GM18498 (cell line): ENCODE measurements around the gene TIPIN.
"Not testable (repeated sequence)": the region's sequence is repeated elsewhere in the genome, so short reads cannot be mapped to it uniquely, and the experiment has no call there.

ENCODE experiments used
- ATAC-seq: cut with Tn5 transposase; IDR thresholded peaks from one replicate; pipeline ENCODE4 v1.9.1; 2021; ENCODE audit warnings: mild to moderate bottlenecking, moderate library complexity; ENCODE audit not compliant: unreplicated experiment

The TIPIN gene, protein sequence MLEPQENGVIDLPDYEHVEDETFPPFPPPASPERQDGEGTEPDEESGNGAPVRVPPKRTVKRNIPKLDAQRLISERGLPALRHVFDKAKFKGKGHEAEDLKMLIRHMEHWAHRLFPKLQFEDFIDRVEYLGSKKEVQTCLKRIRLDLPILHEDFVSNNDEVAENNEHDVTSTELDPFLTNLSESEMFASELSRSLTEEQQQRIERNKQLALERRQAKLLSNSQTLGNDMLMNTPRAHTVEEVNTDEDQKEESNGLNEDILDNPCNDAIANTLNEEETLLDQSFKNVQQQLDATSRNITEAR

GRCh38 chr15:66356359-66357236 lies at the start of gene TIPIN:
TIPIN (minus strand) TSS chr15:66356685; CDS start chr15:66352947, 3,738 bp downstream.
- peak; percentile 91 for ATAC-seq

DNA sequence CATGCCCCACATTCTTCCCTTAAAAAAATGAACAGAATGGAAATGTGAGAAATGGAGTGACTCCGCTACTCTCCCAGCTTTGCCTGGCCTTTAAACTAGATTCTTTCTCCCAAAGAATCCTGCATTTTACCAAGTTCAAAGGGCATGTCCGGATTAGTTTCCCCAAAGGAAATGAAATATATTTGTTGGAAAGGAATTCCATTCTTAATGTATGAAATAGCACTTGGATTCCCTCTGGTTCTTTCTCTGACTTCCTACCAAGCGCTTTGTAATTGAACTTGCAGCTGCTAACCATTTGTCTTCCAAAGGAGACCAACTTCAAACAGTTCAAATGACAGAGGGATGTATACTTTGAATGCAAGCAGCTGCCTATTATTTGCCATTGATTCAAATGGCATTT lies 49.1 kb upstream of the TIPIN start:
- no peak for ATAC-seq

GRCh38 chr15:66405007-66405406 lies 48.5 kb upstream of the TIPIN start:
- no peak for ATAC-seq

DNA sequence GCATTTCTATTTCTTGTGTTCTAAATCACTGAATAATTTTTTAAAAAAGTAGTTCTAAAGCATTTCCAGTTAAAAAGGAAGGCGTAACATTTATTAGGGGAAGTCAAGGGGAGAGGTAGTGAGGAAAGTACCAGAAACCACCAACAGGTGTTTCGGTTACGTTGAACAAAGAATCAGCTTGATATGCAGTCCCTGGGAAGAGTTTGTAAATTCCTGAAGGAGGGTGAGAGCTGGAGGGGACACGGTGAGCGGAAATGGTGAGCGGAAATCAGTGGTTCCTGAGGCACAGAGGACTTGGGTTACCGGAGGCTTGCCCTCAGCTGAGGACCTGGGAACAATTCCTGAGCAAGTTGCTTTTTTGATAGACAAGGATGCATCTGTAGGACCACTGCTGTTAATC lies 48.0 kb upstream of the TIPIN start:
- no peak for ATAC-seq

- no peak for ATAC-seq
Observed at GRCh38 chr15:66404122-66404521, 47.6 kb upstream of the TIPIN start.

GRCh38 chr15:66403323-66403722 lies 46.8 kb upstream of the TIPIN start:
- ATAC-seq, result no peak

DNA sequence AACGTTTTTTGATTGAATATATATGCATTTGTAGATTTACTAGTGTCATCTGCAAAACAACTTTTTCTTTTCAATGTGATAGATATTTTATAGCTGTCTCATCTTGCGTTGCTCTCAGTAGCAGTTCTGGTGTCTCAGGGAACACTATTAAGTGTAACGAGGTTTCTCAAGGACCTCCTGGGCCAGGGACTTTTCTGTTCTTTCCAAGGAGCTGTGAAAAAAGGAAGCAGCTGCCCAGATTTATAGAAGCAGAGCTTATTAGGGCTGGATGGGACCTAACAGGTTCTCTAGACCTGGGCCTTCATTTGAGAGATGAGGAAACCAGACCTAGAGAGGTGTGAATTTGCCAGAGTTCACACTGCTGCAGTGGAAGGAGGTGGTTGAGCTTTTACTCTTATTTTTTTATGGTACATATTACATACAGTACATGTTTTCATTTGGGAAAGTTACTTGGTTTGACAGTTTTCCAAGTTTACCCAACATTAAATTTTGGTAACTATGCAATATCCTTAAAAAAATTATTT lies 46.3 kb upstream of the TIPIN start:
- ATAC-seq, result no peak

DNA sequence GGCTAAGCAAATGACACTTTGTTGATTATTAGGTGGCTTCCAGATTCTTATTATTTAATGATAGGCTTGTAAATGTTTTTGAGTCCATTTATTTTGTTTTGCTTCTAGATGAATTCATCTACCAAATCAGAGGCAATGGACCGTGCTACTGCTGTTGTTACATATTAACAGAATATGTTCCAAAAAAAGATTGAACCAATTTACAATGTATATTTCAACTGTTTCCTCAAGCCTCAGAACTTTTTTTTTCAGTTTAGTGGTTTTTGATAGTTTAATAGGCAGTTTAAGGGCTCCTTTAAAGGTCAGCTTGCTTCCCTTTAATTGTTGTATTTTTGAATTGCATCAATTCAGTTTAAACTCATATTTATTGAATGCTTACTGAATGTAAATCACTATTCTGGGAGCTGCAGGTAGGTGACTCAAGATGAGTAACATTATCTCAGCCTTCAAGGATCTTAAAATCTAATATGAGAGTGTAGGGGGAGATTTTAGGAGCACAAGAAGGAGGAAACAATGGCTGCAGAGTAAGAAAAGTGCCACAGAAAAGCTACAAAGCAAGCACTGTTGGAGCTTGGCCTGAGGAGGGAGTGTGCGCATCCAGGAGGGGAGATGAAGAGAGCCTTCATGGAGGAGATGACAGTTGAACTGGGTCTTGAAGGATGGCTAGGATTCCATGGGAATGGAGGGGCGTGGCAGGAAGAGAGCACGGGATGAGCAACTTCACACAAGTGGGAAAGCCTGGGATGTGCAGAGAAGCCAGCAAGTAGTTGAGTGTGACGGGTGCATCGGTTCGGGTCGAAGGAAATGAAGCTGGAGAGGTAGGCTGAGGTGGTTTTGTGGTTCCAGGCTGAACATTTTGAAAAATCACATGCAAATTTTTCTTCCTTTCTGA lies 44.9 kb upstream of the TIPIN start:
- ATAC-seq, result peak; percentile 43

- ATAC-seq, result no peak
Observed at GRCh38 chr15:66400351-66400774, 43.9 kb upstream of the TIPIN start.

GRCh38 chr15:66399276-66399675 lies 42.8 kb upstream of the TIPIN start:
- no peak for ATAC-seq

- ATAC-seq, result no peak
Observed at GRCh38 chr15:66394915-66395314, 38.4 kb upstream of the TIPIN start.

DNA sequence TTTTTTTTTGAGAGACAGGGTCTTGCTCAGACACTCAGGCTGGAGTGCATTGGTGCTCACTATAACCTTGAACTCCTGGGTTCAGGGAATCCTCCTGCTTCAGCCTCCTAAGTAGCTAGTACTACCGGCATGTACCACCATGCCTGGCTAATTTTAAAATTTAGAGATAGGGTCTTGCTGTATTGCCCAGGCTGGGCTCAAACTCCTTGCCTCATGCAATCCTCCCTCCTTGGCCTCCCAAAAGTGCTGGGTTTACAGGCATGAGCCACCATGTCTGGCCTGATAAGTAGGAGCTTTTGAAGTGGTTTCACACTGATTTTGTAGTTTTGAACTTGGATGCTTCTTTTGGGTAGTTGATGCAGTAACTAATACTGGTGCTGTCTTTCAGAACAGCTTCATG lies 38.0 kb upstream of the TIPIN start:
- no peak for ATAC-seq

- ATAC-seq, result not testable (repeated sequence)
Observed at GRCh38 chr15:66393037-66393436, 36.6 kb upstream of the TIPIN start.

GRCh38 chr15:66390678-66391077 lies 34.2 kb upstream of the TIPIN start:
- peak; percentile 22 for ATAC-seq

- ATAC-seq, result no peak
Observed at GRCh38 chr15:66389859-66390381, 33.4 kb upstream of the TIPIN start.

DNA sequence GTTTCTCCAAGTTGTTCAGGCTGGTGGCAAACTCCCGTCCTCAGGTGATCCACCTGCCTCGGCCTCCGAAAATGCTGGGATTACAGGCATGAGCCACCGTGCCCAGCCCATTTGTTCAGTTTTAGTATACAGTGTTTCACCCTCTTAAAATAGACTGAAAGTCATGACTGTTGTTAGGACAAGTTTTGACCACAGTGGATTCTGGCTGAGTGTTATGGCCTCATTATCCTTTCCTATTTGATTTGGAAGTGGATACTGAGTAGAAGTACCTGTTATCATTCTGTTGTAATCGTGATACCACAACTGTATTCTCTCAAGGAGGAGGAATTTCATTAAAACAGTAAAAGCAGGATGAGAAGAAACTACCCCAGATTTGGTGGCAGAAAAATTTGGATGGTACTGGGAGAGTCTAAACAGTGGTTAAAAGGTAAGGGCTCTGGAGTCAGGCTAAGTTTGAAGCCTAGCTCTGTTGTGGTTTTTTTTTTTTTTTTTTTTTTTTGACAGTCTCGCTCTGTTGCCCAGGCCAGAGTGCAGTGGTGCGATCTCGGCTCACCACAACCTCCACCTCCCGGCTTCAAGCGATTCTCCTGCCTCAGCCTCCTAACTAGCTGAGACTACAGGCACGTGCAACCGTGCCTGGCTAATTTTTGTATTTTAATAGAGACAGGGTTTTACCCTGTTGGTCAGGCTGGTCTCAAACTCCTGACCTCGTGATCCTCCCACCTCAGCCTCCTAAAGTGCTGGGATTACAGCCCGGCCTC lies 32.8 kb upstream of the TIPIN start:
- ATAC-seq, result no peak

DNA sequence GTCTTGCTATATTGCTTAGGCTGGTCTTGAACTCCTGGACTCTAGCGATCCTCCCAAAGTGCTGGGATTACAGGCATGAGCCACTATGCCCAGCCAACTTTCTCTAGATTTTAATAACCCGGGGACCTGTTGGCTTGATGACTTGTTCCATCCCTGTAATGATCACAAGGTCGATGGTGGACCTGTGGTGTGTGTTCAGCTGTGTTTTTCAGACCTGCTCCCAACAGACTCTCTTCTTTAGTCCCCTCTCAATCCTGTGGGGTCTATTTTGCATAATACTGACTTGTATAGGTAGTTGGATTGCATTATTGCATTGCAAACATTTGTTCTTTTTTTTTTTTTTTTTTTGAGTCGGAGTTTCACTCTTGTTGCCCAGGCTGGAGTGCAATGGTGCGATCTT lies 32.1 kb upstream of the TIPIN start:
- no peak for ATAC-seq

DNA sequence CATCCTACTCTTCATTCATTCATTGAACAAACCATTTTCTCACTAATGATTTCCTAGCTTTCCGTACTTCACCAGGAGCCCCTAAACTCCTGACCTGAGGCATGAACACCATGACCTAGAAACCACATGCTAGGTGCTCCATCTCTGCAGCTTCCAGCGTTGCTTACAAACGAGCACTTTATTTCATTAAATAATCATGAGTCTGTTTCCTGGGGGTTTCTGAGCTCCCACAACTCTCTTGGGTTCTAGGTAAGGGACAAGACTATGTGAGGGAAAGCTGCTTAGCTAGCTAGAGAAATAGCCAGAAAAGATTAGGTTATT lies 31.5 kb upstream of the TIPIN start:
- no peak for ATAC-seq

- ATAC-seq, result peak; percentile 22
Observed at GRCh38 chr15:66387163-66388042, 30.9 kb upstream of the TIPIN start.
